Measurements from ENCODE around the gene TUBAL3. TPM values are rescaled to one million over a fixed set of nuclear protein-coding genes. Genes with fewer than 3 reads are reported as not detected.
A peak's percentile ranks its signal among the peaks of the same experiment; 100 is the strongest.

The TUBAL3 gene
- total and polyA plus RNA-seq, 9 of the 15 experiments (the other 6 are each of a cell fraction or from before 2014, with no cell fraction given): 5.5 to 10.1 (median 6.9) TPM

GRCh38 chr10:5446390-5446926, 41.8 kb upstream of the TUBAL3 start (continued):
- TF ChIP-seq CUX1 (CRISPR knock-in tag; IDR thresholded peaks at IDR 0.05) (no peak), BRD4 (IDR thresholded peaks at IDR 0.05) (no peak), ETS1 (conservative IDR thresholded peaks at IDR 0.05; ENCODE audit: control insufficient read depth, low read depth, low read length) (peak; percentile 68; the same call in 1 of the 2 replicates), TFAM (CRISPR knock-in tag; conservative IDR thresholded peaks at IDR 0.05) (no peak), TFE3 (CRISPR knock-in tag; IDR thresholded peaks at IDR 0.05) (peak; percentile 98), BRD9 (IDR thresholded peaks at IDR 0.05; ENCODE audit: low read depth, partially characterized antibody) (no peak), NR1H2 (CRISPR knock-in tag; IDR thresholded peaks at IDR 0.05) (no peak), NUFIP1 (IDR thresholded peaks at IDR 0.05; ENCODE audit: partially characterized antibody) (no peak), MEF2D (tag; conservative IDR thresholded peaks at IDR 0.05; ENCODE audit: low read depth) (no peak), HDAC3 (IDR thresholded peaks at IDR 0.05; ENCODE audit: borderline replicate concordance, partially characterized antibody) (no peak), HOXB6 (CRISPR knock-in tag; IDR thresholded peaks at IDR 0.05; ENCODE audit: borderline replicate concordance) (no peak), RBM25 (IDR thresholded peaks at IDR 0.05; ENCODE audit: low read depth, low read length, severe bottlenecking) (no peak), TEAD1 (CRISPR knock-in tag; IDR thresholded peaks at IDR 0.05) (peak; percentile 30 to 75; a peak in 1 of 4 replicates), FOXK2 (conservative IDR thresholded peaks at IDR 0.05 in 1 of 2, IDR thresholded peaks at IDR 0.05 in 1 of 2; ENCODE audit: low read depth in 2 of 2) (peak; percentile 71 to 84), NFATC3 (IDR thresholded peaks at IDR 0.05) (no peak), RBM39 (optimal IDR thresholded peaks at IDR 0.05; ENCODE audit: low read depth, low read length) (peak; percentile 92), KDM5B (IDR thresholded peaks at IDR 0.05; ENCODE audit: insufficient replicate concordance, low read depth, low read length) (peak; percentile 100), GTF2A2 (tag; IDR thresholded peaks at IDR 0.05) (no peak), POLR2A (conservative IDR thresholded peaks at IDR 0.05) (peak; percentile 98), MTA2 (IDR thresholded peaks at IDR 0.05; ENCODE audit: low read depth) (no peak)

Measured in K562 (cell line).